NCI-H69 (cell line): ENCODE results near the gene ACTR6.
"Not testable (repeated sequence)": the region's sequence is repeated elsewhere in the genome, so short reads cannot be mapped to it uniquely, and the experiment has no call there.

Experiments used
- DNase-seq: peaks from one replicate; lab custom pipeline; 2025; lab: John Stamatoyannopoulos, UW

The ACTR6 gene

DNA sequence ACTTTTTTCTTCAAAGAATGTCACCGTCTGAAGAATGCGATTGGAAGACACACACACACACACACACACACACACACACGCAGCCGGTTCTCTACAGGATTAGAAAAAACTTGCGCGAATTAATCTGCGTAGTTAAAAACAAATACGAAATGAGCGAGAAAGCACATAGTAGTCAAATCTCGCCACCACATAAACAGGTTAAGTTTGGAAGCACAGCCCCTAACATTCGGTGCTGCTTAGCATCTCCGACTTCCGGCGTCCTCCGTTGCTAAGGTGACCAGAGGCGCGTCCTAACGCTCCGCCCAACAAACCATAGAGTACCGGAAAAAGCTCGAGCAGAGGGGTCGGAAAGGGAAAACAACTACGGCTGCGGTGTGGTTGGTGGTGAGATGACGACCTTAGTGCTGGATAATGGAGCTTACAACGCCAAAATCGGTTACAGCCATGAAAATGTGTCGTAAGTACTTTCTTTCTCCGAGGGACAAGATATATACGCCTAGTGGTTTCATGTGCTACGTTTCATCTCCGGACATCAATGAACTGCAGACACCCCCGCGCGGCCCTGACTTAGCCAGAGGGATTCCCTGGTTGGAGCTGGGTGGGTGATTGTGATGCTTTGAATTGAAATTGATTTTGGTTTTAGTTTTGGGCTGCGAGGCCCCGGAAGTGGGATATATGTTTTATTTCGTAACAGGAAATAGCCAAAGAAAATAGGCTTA is at the start of gene ACTR6:
ACTR6 (plus strand) TSS at position 353 of the 719 bp plus-strand sequence; CDS start at position 390, 37 bp downstream.
- DNase-seq = peak; percentile 98

- DNase-seq = peak; percentile 66
These were observed 48.8 kb upstream of the ACTR6 start for GRCh38 chr12:100151769-100152168.

DNA sequence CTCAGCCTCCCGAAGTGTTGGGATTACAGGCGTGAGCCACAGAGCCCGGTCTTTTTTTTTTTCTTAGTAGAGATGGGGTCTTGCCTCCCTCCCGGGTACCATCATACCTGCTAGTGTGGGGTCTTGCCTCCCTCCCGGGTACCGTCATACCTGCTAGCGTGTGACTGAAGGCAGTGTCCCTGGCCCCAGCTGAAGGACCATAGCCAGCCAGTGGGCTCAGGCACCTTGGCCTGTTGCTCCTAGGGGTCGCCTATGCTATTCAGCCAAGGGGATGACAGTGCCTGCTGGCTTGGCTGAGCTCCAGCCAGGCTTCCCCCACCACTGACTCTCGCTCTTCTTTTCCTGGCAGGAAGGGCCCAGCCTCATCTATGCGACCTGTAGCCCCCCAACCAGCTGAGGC is 47.5 kb upstream of the ACTR6 start:
- DNase-seq = no peak

DNA sequence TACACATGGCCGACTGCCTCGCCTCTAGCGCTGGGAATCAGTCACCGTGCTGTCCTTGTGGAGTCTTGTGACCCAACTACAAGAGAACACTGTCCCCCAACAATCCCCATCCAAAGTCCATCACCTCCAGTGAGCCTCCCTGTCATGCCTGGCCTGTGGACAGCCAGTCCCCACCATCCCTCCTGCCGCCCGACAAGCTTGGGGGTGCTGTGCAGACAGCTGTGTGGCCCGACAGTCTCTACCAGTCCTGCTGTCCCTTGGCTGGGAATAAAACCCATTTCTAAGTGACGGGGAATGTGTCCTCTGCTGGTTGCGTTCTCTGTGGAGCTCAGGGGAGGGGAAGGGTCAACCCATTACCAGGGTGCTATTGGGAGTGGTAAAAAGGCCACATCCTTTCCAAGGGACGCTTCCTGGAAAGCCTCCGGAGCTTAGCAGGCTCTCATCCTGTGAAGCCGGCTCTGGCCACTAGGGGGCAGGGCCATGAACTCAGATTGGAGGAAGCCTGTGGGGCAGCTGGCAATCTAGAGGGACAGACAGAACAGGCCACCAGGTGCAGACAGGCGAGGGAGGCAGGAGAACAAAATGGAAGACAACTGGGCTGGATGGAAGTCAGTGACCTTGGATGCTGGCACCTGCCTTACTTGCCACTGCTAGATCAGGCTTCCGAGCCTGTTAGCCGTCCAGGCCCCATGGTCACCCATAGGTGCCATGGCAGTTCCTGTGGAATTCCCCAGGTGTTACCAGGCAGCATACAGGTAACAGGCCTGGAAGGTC is 46.0 kb upstream of the ACTR6 start:
- DNase-seq = peak; percentile 83

DNA sequence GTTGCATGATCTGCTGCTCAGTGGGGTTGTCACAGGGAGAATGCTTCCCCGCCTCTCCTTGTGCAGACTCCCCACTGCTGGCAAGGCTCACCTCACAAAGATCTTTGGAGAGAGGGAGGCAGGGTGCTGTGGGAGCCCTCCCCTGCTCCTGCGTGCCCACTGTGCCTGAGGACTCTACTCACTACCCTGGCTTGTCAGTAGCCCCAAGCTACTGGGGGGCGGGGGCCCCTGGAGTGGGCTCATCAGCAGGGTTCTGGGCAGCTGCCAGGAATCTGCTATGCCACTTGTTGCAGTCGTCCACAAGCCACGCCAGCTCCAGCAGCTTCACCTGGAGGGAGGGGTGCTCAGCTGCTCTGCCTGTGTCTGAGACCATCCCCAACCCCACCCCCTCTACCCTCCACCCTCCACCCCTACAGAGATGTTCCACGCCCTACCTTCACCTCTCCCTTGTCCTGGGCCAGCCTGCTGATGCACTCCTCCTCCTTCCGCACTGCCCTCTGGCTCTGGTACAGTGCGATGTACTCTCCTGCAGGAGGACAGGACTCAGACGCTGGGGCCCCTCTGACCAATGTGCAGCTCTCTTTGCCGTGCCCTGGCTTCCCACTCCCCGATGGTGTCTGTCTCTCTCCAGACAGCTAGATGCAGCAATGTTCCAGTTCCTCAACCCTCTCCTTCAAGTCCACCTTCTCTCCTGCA is 43.7 kb upstream of the ACTR6 start:
- DNase-seq = peak; percentile 80

- no peak for DNase-seq
These were observed 43.2 kb upstream of the ACTR6 start for GRCh38 chr12:100157427-100157821.

- DNase-seq = no peak
These were observed 42.1 kb upstream of the ACTR6 start for GRCh38 chr12:100158535-100158934.

DNA sequence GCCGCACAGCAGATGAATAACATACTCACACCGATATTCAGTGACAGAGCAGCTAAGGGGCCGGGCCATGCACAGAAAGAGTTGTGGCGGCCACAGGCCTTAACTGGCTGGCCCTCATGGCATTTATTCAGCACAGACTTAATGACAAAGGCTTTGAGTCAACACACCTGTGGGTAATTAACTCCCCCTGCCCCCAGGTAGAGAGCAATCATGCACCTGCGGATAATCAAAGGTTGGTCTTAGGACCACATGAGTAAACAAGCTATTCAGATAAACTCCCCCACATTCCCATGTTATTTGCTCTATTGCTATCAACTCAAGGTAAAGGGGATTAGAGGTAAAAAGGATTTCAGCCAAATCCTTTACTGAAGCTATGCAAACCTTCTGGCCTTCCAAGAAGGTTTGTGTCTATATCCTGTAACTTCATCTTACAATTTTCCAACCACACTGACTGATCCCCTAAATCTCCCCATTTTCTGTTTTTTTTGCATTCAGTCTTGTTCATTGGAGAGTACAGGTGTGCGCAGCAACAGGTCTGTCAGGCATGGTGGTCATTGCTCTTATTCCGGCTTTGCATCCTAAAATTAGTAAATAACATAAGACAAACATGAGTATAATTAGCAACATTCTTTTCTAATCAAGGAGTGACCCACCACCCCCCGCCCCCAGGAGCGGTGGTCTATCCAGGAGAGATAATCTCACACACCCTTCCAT is 41.1 kb upstream of the ACTR6 start:
- peak; percentile 38 for DNase-seq

- DNase-seq = peak; percentile 95
These were observed 37.0 kb upstream of the ACTR6 start for GRCh38 chr12:100163416-100164152.

DNA sequence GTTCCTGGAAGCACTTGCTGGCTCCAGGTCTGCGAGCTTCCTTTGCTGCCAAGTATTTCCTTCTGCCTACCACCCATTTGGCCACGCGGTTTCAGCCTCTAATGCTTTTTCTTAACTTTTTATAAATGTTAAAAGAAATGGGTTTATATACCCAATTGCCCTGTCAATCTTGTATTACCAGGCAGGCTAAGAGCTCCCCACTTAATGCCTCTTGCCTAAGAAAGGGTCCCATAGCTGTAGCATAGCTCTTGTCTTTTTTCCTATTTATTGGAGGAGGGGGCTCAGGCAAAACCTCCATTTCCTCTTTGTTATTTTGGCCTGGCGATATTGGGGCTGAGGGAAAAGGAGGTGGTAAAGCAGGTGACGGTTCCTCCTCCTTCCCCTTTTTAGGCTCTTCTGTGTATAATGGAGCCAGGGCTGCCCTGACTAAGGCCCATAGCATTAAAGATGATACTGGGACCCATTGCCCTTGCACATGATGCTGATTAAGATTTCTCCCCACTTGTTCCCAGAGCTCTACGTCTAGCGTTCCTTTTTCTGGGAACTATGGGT is 36.4 kb upstream of the ACTR6 start:
- no peak for DNase-seq

GRCh38 chr12:100165356-100165755 is 35.3 kb upstream of the ACTR6 start:
- DNase-seq = no peak

DNA sequence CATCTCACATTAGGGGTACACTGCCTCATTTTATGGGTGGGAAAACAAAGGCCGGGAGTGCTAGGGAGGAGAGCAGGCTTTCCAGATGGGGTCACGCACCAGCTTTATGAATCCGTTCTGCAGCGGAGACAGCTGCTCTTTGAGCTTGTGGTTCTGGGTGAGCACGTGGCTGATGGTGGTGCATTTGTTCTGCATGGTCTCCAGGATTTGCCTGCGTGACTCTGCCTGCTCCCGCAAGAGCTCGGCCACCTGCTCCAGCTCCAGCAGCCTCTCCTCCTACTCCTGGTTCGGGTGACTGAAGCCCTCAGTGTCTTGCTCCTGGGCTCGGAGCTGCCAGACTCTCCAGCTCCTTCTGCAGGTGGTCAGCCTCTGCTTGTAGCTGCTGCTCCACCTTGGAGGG is 34.4 kb upstream of the ACTR6 start:
- DNase-seq = no peak

DNA sequence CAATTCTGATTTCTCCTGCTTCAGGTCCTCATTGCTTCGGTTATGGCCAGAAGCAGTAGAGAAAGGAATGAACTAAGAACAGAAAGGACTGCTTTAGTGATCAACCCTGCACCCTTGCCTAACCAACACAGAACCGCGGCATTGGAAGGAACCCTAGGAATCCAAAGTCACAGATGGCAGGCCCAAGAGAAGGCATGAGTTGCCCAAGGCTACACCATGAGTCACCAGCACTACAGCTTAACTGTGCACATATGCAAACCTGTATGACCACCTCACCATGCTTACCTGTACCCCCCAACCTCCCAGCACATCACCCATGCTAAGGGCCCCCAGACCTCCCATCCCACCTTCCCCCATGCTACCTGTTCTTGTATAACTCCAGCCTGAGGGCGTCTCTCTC is 32.1 kb upstream of the ACTR6 start:
- DNase-seq = no peak

GRCh38 chr12:100169345-100169744 is 31.3 kb upstream of the ACTR6 start:
- DNase-seq = no peak

DNA sequence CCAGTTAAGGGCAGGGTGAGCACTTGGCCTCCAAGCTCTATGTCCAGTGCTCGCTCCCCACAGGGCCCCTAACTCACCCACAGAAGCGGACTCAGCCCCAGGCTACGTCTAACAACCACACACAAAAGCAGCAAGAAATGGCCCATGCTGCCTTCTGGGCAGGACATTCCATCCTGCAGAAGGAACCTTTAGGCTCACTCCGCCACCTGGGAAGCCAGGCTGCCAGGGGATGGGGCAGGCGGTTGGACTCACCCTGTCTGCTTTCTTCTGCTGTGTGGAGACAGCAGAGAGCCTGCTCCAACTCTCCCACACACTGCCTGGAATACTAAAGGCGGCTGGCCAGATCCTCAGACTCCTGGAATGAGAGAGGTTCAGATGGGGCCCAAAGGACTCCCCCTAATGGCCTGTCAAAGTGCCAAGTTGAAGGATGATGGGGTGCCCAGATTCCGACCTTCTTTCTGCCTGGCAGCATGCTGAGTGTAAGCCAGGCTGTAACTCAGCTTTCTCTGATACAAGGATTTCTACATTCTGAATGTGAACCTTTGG is 30.2 kb upstream of the ACTR6 start:
- DNase-seq = no peak

DNA sequence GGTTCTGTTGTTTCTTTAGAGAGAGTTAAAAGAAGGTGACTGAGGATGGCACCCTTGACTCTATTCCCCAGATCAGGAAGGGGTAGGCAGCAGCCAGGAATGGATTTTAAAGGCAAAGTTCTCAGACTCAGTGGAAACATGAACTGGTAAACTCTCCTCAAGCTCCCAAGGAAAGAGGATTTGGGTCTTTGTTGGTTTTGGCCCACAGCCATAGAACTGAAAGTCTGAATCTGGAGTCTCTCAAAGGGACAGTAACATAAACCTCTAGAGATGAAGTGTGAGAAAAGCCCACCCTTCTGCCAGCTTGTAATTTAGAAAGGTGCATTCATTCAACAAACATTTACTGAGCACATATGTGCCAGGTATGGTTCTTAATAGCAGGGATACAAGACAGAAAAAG is 29.4 kb upstream of the ACTR6 start:
- DNase-seq = peak; percentile 9

GRCh38 chr12:100173111-100173510 is 27.5 kb upstream of the ACTR6 start:
- no peak for DNase-seq

- no peak for DNase-seq
These were observed 26.1 kb upstream of the ACTR6 start for GRCh38 chr12:100174495-100174894.

DNA sequence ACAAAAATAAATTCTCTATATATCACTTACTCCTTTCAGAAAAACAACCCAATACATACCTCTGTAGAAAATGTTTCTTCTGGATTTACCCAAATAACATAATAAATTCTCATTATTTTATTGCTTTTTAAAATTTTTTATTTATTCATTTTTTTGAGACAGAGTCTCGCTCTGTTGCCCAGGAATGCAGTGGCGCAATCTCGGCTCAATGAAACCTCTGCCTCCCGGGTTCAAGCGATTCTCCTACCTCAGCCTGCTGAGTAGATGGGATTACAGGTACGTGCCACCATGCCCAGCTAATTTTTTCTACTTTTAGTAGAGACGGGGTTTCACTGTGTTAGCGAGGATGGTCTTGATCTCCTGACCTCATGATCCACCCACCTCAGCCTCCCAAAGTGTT is 24.1 kb upstream of the ACTR6 start:
- not testable (repeated sequence) for DNase-seq

- DNase-seq = no peak
These were observed 21.4 kb upstream of the ACTR6 start for GRCh38 chr12:100179252-100179651.
